Stomach smooth muscle (tissue), 2 donors: ENCODE results near the gene UBA1.

ENCODE experiments used
- H3K27ac ChIP-seq: one replicate; pipeline ENCODE4 v1.7.0; 2013; ENCODE audit warnings: mild to moderate bottlenecking, low read length, inconsistent platforms
- H3K27me3 ChIP-seq, 2 donors: one replicate each; pipeline ENCODE4 v1.7.0; 2013; ENCODE audit warnings: low read length in 2 of 2; ENCODE audit not compliant: insufficient read depth in 2 of 2, control insufficient read depth in 1 of 2
- H3K36me3 ChIP-seq, 2 donors: one replicate each; pipeline ENCODE4 v1.7.0; 2013; ENCODE audit warnings: low read length in 2 of 2; ENCODE audit not compliant: control insufficient read depth in 2 of 2, insufficient read depth in 2 of 2
- H3K4me1 ChIP-seq: one replicate; pipeline ENCODE4 v1.7.0; 2013; ENCODE audit warnings: low read length; ENCODE audit not compliant: control insufficient read depth, insufficient read depth
- H3K4me3 ChIP-seq, 2 donors: one replicate each; pipeline ENCODE4 v1.7.0; 2013; ENCODE audit warnings: low read length in 2 of 2
- H3K9ac ChIP-seq, 2 donors: one replicate each; pipeline ENCODE4 v1.7.0; 2013; ENCODE audit warnings: low read length in 2 of 2, mild to moderate bottlenecking in 1 of 2
- H3K9me3 ChIP-seq, 2 donors: one replicate each; pipeline ENCODE4 v1.7.0; 2013; ENCODE audit warnings: low read length in 2 of 2; ENCODE audit not compliant: control insufficient read depth in 2 of 2
- donor health status: healthy.
- donor health status: Pancreatic carcinoma.

Gene UBA1

DNA sequence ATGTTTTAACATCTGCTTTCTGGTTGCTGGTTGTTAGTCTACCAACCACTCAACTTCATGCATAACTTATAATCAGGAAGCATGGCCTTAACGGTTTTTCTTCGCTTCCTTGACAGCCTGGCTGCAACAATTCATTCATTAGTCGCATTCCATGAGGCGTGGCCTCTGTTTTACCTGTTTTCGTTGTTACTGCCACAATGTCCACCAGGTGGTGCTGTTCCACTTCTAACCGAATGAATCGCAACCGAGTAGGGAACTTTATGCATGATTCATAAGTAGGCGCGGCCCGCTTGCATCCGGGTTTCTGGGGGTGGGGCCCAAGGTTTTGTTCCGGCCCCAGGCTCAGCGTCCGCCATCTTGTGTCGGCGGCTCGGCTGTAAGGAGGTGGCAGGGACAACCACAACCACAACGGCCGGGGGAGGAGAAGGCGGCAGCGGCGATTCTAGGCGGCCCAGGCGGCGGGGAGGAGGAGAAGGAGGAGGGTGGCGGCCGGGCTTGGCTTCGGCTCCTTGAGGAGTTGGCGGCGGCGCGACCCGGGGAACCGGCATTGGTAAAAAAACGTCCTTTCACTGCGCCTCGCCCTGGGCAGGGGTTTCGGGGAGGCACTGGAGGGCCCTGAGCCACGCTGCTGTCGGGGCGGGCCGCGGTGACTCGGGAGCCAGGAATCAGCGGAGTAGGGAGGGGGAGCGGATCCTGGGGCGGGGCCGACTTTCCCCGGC, at the start of gene UBA1:
UBA1 (plus strand) TSS at position 355 of the 719 bp plus-strand sequence. CDS start 4,974 bp downstream, outside the sequence.
- Histone ChIP-seq H3K4me1 (peaks cover 62% of the 10 kb centered on the region), H3K27ac (peak within 1 kb of the TSS; percentile 94), H3K9ac (peak within 1 kb of the TSS; percentile 82 to 96), H3K27me3 (peaks cover 0 to 5% of the 10 kb centered on the region in 2 donors), H3K9me3 (no peaks in the 10 kb centered on the region), H3K36me3 (peaks cover 4 to 7% of the 10 kb centered on the region in 2 donors), H3K4me3 (peak within 1 kb of the TSS; percentile 84 to 89)

DNA sequence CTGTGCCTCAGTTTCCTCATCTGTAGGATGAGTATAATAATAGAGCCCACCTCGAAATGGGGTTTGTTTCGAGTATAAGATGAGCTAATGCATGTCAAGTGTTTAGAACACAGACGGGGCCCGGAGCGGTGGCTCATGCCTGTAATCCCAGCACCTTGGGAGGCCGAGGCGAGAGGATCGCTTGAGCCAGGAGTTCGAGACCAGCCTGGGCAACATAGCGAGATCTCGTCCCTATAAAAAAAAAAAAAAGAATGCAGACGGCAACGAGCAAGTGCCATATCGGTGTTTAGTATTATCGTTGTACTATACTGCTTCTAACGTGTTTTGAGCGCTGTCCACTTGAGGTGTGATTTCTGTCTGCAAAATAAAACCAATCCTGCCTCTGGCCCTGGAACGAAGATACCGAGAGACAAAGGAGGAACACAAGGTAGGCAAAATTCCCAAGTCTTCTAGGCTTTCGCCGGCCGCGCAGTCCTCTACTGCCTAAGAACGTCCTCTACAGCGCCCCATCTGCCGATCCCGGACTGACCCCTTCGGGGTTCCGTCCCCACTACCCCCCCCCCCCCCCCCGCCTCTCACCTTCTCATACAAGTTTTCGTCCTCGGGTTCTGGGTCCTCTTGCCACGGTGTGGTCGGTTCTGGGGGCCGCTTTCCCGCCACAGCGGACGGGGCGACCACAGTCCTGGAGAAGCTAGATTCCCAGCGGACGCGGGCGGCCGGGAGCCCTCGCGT, 49.6 kb upstream of the UBA1 start:
- Histone ChIP-seq H3K9ac (peak overlapping the region; percentile 84), H3K27ac (peak overlapping the region; percentile 90), H3K4me3 (peak overlapping the region; percentile 70 to 79), H3K4me1 (peaks cover 24% of the 10 kb centered on the region), H3K9me3 (no peaks in the 10 kb centered on the region), H3K36me3 (peaks cover 0 to 13% of the 10 kb centered on the region in 2 donors), H3K27me3 (peaks cover 0 to 10% of the 10 kb centered on the region in 2 donors)

DNA sequence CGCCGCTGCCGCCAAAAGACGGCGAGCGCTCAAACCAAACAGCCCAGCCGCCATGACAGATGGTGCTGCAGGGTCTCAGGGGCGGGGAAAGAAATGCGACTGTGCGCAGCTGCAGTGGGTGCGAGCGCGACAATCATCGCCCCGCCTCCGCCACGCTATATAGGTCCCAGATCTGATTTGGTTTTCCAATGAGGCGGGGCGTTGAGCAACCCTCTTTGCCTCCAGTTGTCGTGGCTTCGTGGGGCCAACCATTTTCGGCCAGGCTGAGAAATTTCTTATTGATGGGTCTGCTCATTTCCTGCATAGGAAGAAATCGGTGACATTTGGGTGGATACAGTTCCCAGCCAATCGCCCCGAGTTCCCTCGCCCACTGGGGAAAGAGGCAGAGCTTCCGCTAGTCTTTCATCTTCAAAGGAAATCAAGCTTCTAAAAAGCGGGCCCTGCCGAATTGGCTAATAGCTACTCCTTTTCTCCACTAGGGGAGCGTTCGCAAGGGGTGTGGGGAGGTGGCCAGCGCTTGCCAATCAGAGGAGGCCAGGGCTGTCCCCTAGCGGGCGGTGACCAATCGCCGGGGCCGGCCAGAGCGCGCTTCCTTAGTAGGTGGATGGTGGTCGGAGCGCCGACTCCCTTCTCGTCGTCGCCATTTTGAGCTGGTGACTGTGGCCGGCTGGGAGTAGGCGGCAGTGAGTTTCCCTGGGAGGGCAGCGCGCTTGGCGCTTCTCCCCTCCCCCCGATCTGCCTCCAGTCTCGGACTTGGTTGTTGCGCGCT, 48.8 kb upstream of the UBA1 start, which contains the start of the genes NDUFB11 and RBM10:
NDUFB11 (minus strand) TSS at position 77 of the 769 bp plus-strand sequence; CDS start at position 54, 23 bp downstream.
RBM10 (plus strand) TSS at position 596 of the 769 bp plus-strand sequence. CDS start 2,261 bp downstream, outside the sequence.
- Histone ChIP-seq H3K36me3 (peaks cover 0 to 13% of the 10 kb centered on the region in 2 donors), H3K9ac (peak within 1 kb of the TSS; percentile 84), H3K4me1 (peaks cover 24% of the 10 kb centered on the region), H3K27ac (peak within 1 kb of the TSS; percentile 90), H3K4me3 (peak within 1 kb of the TSS; percentile 70 to 79), H3K9me3 (no peaks in the 10 kb centered on the region), H3K27me3 (peaks cover 0 to 10% of the 10 kb centered on the region in 2 donors)

DNA sequence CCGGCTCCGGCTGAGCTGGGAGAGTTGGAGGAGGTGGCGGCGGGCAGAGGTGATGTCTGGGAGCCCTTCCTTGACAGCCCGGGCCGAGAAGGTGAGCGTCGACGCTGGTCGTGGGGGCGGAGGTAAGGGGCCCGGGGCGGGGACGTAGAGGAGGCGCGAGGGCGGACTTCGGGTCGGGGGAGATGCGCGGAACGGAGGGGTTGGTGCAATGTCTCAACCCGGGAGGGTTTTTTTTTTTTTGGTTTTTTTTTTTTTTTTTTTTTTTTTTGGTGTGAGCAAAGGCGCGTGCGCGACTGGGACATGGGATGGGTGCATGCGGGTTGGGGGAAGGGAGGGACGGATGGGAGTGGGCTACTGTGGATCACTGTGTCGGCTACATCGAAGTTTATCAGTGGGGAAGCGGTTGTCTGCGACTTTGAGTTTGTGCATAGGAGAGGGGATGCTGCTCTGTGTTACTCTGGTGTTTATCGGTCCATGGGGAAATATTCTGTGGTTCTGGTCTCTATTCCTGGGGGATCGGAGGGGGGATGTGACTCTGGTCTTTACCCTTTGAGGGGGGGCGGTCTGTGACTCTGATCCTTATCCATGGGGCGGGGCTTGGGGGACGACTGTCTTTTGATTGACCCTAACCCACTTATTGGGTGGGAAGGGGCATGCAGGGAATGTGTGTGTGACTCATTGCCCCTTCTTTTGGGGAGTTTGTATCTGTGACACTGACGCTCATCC, 48.1 kb upstream of the UBA1 start:
- peak overlapping the region; percentile 72 to 84 for H3K9ac ChIP-seq
- H3K36me3 ChIP-seq, result peaks cover 0 to 9% of the 10 kb centered on the region in 2 donors
- peak overlapping the region; percentile 67 to 79 for H3K4me3 ChIP-seq
- peaks cover 0 to 8% of the 10 kb centered on the region in 2 donors for H3K27me3 ChIP-seq
- H3K4me1 ChIP-seq, result peaks cover 24% of the 10 kb centered on the region
- no peaks in the 10 kb centered on the region for H3K9me3 ChIP-seq
- H3K27ac ChIP-seq, result peak overlapping the region; percentile 90

DNA sequence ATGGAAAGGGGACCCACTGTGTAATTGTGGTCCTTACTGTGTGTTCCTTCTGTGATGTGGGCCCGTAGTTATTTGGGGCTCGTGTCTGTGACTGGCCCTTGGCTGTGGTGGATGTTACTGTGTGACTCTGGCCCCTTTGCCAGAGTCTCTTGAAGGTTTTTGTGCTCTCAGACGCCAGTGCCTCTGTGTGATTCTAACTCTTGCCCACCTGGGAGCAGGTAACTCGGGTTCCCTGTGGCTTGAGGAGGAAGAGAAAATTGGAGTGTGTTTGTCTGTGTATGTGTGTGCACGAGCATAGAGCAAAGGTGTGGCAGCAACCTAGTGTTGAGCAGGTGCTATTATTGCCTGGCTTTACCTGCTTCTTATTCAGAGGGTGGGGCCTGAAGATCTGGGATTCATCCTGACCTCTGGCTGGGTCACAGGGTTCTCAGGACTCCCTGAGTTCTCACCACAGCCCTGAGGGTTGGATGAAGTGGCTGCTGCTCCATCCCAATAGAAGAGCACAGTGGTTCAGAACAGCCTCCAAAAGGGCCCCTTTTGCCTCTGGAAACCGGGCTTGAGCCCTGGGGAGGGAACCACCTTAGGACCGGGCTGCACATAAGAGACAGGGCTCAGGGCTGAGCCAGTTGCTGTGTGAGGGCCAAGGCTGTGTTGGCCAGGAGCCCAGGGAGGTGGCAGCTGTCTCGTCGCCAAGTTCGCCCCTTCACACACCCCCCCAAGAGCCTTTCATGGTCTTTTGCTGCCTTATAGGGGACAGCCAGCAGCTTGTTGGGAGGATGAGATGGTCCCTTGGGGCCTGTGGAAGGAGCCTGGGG, 47.3 kb upstream of the UBA1 start:
- Histone ChIP-seq H3K27ac (peak overlapping the region; percentile 90), H3K9me3 (no peaks in the 10 kb centered on the region), H3K27me3 (peaks cover 0 to 6% of the 10 kb centered on the region in 2 donors), H3K36me3 (peaks cover 0 to 9% of the 10 kb centered on the region in 2 donors), H3K9ac (peak overlapping the region; percentile 66 to 84), H3K4me3 (peak overlapping the region; percentile 67 to 79), H3K4me1 (peaks cover 24% of the 10 kb centered on the region)

DNA sequence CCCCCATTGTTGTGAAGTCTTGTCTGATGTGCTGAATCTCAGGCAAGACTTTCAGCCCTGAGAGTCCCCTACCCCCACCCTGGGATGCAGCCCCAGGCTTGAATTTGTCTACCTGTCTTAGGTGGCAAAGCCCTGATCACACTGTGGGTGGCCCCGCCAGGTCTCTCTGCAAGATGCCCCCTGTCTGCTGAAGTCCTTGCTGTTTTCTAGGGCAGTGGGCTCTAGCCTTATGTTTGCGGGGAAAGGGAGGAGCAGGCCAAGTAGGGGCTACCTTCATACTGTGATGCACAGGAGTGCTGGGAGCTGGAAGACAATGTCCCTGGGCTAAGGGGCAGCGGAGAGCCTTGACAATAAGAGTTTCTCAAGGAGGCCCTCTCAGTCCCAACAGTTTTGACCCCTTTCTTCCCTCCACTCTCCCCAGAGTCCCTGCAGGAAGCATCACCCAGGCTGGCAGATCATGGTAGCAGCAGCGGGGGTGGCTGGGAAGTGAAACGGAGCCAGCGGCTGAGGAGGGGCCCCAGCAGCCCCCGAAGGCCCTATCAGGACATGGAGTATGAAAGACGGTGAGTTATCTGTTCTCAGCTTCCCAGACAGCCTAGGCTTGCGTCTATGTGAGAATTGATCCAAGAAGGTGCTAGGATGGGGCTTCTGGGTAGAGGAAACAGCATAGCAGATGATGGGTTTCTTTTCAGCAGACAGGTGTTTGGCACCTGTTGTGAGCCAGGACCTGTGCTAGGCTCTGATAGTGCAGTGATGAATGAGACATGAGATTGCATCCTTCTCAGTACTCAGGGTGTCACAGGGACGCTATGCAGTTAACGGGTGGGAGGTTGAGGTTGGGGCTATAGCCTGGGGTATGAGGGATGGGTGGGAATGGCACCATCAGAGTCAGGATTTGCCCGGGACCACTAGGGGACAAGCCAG, 46.4 kb upstream of the UBA1 start:
- Histone ChIP-seq H3K4me3 (peak overlapping the region in 1 of 2 donors; percentile 79), H3K27me3 (peaks cover 0 to 4% of the 10 kb centered on the region in 2 donors), H3K36me3 (peaks cover 0 to 5% of the 10 kb centered on the region in 2 donors), H3K9ac (no peak overlapping the region), H3K4me1 (peaks cover 24% of the 10 kb centered on the region), H3K27ac (no peak overlapping the region), H3K9me3 (no peaks in the 10 kb centered on the region)

DNA sequence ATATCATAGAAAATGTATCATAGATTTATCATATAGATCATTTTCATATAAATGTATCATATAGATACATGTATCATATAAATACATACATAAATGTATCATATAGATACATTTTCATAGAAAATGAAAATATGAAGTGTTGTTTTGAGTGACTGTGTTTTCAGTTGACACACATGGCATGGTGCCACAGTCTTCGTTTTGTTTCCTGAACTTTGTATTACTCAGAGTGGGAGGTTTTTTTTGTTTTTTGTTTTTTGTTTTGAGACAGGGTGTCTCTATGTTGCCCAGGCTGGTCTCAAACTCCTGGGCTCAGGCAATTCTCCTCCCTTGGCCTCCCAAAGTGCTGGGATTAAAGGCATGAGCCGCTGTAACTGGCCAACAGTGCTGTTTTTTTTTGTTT, 44.7 kb upstream of the UBA1 start:
- H3K9me3 ChIP-seq, result no peaks in the 10 kb centered on the region
- no peak overlapping the region for H3K4me3 ChIP-seq
- H3K27ac ChIP-seq, result no peak overlapping the region
- H3K36me3 ChIP-seq, result no peaks in the 10 kb centered on the region
- H3K27me3 ChIP-seq, result peaks cover 0 to 2% of the 10 kb centered on the region in 2 donors
- H3K9ac ChIP-seq, result no peak overlapping the region
- H3K4me1 ChIP-seq, result peaks cover 19% of the 10 kb centered on the region

DNA sequence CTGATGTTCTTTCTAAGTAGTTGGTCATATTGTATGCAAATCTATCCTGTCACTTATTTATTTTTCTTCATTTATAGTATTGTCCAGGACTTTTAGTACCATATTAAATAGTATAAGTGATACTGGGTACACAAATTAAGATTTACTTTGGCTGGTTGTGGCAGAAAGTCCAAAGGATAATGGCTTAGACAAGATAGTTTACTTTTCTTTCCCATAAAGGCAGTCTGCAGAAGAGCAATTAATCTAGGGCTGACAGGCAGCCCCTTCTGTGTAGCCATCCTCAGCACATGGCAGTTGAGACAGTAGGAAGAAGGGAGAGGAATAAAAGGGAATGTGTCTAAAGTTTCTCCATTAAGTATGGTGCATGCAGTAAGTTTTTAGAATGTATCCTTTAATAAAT, 42.2 kb upstream of the UBA1 start:
- Histone ChIP-seq H3K36me3 (peaks cover 0 to 1% of the 10 kb centered on the region in 2 donors), H3K9me3 (no peaks in the 10 kb centered on the region), H3K27me3 (no peaks in the 10 kb centered on the region), H3K4me1 (peaks cover 12% of the 10 kb centered on the region), H3K27ac (no peak overlapping the region), H3K9ac (no peak overlapping the region), H3K4me3 (no peak overlapping the region)
